RPMI7951 (cell line): ENCODE data around the gene TSPY3. TPM values are rescaled to one million over a fixed set of nuclear protein-coding genes. Genes with fewer than 3 reads are reported as not detected.
"Not testable (repeated sequence)": the region's sequence is repeated elsewhere in the genome, so short reads cannot be mapped to it uniquely, and the experiment has no call there.

Experiments used
- DNase-seq: peaks from one replicate; pipeline ENCODE4 v3.0.0-alpha.2; 2012; ENCODE audit warnings: low read depth
- total RNA-seq: library from RNA; depleted of rRNA; stranded (reverse); fragments of >200 nt; shearing (Covaris generic); gene quantifications from 2 replicates; pipeline ENCODE4 v1.2.3, GENCODE V29; 2014; rRNA removed

Gene TSPY3
- not detected in 2 replicates for total RNA-seq

- DNase-seq, result not testable (repeated sequence)
Measured at GRCh38 chrY:9398121-9398520, at the start of gene TSPY3. Gene TSPY3 (plus strand): TSS chrY:9398421. CDS start chrY:9398467, 46 bp downstream.

GRCh38 chrY:9357497-9357896, 40.7 kb upstream of the TSPY3 start, which contains the start of gene TSPY8:
Gene TSPY8 (plus strand): TSS chrY:9357797. CDS start chrY:9357843, 46 bp downstream.
- DNase-seq, result not testable (repeated sequence)

DNA sequence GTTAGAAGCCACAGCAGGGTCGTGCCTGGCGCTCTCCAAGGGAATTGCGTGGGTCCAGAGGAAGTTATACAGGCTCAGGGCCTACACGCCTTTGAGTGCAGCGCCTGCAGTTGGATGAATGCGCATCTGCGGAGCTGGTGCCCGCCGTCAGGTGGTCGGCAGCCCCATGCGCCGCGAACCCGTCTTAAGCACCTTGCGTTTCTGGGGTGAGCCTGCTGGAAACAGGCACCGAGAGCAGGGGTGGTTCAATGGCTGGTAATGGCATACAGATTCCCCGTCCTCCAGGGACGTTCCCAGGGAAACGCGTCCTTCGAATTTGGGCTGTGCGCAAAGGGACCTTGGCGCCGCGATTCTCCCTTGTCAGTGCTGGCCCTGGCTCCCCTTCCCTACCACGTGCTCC, 1.7 kb upstream of the TSPY3 start:
- not testable (repeated sequence) for DNase-seq

Other genes with a start within 250 kb of the TSPY3 start
- gene TSPY4, start 61.0 kb upstream of the TSPY3 start, total RNA-seq, result not detected in 2 replicates
- not detected in 2 replicates for gene TSPY8, start 40.6 kb upstream of the TSPY3 start, total RNA-seq
- gene TSPY1, start 68.5 kb downstream of the TSPY3 start, total RNA-seq, result not detected in 2 replicates
- gene TSPY9, start 88.8 kb downstream of the TSPY3 start, total RNA-seq, result not detected in 2 replicates
- gene TSPY10, start 129.5 kb downstream of the TSPY3 start, total RNA-seq, result not detected in 2 replicates